Right lobe of liver (tissue), 4 donors: ENCODE data around the gene IFIT3.
A peak's percentile ranks its signal among the peaks of the same experiment; 100 is the strongest.

Experiments
- POLR2A ChIP-seq: fragments of 450-650 bp; IDR thresholded peaks from one replicate; pipeline ENCODE4 v1.6.1; 2017; ENCODE audit warnings: antibody characterized with exemption, mild to moderate bottlenecking
- TF ChIP-seq, protein P1 (sequence below), 4 donors: fragments of 200-600 bp in 3 of 4; fragments of 450-650 bp in 1 of 4; IDR thresholded peaks; one replicate each; pipeline versions ENCODE4 v1.5.1 to v1.8.0; 2016 to 2022; ENCODE audit warnings: antibody characterized with exemption in 4 of 4, mild to moderate bottlenecking in 2 of 4
- donor health status: DM: no; HTN: no; CAD: no.
- donor health status: DM: no; HTN: no; CAD: no.
- donor health status: DM: no; HTN: yes; CAD: no.

DNA sequence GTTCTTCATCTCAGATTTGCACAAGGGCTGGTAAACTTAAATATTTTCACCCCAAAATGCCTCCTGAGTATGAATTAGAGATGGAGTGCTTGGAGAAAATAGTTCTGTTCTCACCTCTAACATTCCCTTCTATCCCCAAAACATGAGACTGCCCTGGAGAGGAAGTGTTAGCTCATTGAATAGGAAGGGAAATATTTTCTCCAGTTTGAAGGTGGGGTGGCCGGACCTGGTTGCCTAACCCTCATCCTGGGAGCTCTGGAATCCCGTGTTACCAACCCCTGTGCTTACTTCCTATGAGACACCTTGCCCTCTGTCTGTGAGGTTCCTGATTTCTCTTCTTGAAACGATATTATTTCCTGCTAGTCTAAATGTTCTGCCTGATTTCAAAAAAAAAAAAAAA lies 25.2 kb upstream of the IFIT3 start:
- TF ChIP-seq, protein P1, sequence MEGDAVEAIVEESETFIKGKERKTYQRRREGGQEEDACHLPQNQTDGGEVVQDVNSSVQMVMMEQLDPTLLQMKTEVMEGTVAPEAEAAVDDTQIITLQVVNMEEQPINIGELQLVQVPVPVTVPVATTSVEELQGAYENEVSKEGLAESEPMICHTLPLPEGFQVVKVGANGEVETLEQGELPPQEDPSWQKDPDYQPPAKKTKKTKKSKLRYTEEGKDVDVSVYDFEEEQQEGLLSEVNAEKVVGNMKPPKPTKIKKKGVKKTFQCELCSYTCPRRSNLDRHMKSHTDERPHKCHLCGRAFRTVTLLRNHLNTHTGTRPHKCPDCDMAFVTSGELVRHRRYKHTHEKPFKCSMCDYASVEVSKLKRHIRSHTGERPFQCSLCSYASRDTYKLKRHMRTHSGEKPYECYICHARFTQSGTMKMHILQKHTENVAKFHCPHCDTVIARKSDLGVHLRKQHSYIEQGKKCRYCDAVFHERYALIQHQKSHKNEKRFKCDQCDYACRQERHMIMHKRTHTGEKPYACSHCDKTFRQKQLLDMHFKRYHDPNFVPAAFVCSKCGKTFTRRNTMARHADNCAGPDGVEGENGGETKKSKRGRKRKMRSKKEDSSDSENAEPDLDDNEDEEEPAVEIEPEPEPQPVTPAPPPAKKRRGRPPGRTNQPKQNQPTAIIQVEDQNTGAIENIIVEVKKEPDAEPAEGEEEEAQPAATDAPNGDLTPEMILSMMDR (IDR thresholded peaks at IDR 0.05): no peak
- peak; percentile 27 for TF ChIP-seq POLR2A
